PFSK-1 (cell line): Measurements from ENCODE around the gene IGFBPL1.

ENCODE experiments used
- FOXP2 ChIP-seq: optimal IDR thresholded peaks from 2 replicates; pipeline ENCODE3; 2011; ENCODE audit warnings: borderline replicate concordance, control low read depth, inconsistent platforms; ENCODE audit not compliant: insufficient read depth; ENCODE audit errors: extremely low read length, extremely low read depth
- POLR2AphosphoS5 ChIP-seq: IDR thresholded peaks from 2 replicates; pipeline ENCODE4 v1.6.1; 2012; ENCODE audit warnings: low read depth, mild to moderate bottlenecking, control low read depth, low read length, moderate library complexity
- SIN3A ChIP-seq: IDR thresholded peaks from 2 replicates; pipeline ENCODE4 v1.6.1; 2012; ENCODE audit warnings: mild to moderate bottlenecking, low read length, moderate library complexity, borderline replicate concordance; ENCODE audit not compliant: insufficient read depth
- TAF1 ChIP-seq: IDR thresholded peaks from 2 replicates; pipeline ENCODE4 v1.6.1; 2012; ENCODE audit warnings: low read length, control low read depth, borderline replicate concordance; ENCODE audit not compliant: insufficient read depth
- TF ChIP-seq, protein P1 (sequence below), 2 experiments: IDR thresholded peaks; 2 replicates each; pipeline versions ENCODE4 v1.6.1 to v1.8.0; 2011 to 2012; ENCODE audit warnings: low read depth in 2 of 2, low read length in 2 of 2, control low read depth in 1 of 2, inconsistent platforms in 1 of 2, mild to moderate bottlenecking in 1 of 2, moderate library complexity in 1 of 2; ENCODE audit not compliant: insufficient read depth in 1 of 2

IGFBPL1 gene

DNA sequence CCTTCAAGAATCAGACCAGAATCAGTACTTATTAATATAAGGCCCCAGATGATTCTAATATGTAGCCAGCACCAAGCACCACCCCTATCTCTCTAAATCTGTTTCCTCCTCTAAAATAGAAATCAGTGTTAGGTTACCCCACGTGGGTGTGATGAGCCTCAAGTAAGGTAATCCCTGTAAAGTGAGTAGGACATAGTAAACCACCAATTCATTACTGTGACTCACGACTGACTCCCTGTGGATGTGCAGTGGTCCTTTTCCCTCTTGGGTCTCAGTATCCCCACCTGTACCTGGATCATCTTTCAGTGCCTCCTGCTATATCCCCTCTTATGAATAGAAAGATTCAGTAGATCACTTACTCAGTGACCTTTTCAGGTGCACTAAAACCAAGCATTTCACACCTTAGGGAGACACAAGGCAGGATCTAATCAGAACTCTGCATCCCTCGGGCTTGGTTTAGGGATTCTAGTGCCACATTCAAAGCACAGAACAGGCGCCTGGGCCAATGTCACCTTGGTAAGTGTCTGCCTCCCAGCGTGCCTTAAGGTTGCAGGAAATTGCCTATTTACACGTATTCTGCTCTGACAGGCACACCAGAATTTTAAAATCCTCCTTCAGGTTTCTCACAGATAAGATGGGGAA lies 43.9 kb downstream of the IGFBPL1 start:
- TF ChIP-seq SIN3A (no peak), FOXP2 (no peak), POLR2AphosphoS5 (no peak), TAF1 (no peak)
- TF ChIP-seq, protein P1, sequence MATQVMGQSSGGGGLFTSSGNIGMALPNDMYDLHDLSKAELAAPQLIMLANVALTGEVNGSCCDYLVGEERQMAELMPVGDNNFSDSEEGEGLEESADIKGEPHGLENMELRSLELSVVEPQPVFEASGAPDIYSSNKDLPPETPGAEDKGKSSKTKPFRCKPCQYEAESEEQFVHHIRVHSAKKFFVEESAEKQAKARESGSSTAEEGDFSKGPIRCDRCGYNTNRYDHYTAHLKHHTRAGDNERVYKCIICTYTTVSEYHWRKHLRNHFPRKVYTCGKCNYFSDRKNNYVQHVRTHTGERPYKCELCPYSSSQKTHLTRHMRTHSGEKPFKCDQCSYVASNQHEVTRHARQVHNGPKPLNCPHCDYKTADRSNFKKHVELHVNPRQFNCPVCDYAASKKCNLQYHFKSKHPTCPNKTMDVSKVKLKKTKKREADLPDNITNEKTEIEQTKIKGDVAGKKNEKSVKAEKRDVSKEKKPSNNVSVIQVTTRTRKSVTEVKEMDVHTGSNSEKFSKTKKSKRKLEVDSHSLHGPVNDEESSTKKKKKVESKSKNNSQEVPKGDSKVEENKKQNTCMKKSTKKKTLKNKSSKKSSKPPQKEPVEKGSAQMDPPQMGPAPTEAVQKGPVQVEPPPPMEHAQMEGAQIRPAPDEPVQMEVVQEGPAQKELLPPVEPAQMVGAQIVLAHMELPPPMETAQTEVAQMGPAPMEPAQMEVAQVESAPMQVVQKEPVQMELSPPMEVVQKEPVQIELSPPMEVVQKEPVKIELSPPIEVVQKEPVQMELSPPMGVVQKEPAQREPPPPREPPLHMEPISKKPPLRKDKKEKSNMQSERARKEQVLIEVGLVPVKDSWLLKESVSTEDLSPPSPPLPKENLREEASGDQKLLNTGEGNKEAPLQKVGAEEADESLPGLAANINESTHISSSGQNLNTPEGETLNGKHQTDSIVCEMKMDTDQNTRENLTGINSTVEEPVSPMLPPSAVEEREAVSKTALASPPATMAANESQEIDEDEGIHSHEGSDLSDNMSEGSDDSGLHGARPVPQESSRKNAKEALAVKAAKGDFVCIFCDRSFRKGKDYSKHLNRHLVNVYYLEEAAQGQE (IDR thresholded peaks at IDR 0.05; ENCODE audit: insufficient read depth in 1 of 2, low read depth in 2 of 2, low read length in 2 of 2) = no peak

DNA sequence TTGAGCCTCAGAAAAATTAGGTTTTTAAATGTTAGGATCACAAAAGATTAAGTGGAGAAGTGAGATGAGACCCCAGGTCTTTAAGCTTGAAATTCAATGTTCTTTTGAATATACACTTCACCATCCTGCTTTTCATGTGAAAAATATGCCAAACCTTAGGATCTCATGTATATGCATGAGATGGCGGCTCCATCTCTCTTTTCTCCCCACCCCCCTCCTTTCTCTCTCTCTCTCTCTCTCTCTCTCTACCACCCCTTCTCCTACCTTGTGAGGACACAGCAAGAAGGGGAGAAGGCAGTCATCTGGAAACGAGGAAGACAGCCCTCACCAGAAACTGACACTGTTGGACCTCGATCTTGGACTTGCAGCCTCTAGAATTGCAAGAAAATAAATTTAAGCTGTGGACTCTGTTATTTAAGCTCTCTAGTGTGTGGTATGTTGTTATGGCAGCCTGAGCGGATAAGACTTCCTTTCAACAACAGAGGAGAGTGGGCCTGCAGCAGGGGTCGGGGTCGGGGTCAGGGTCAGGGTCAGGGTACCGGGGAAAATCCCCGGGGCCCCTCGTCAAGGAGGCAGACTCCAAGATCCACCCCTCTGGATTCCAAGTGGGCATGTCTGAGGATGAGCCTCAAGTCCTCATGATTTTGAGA lies 48.1 kb downstream of the IGFBPL1 start:
- TF ChIP-seq, protein P1 (IDR thresholded peaks at IDR 0.05; ENCODE audit: insufficient read depth in 1 of 2, low read depth in 2 of 2, low read length in 2 of 2) = no peak
- no peak for TF ChIP-seq POLR2AphosphoS5
- no peak for TF ChIP-seq TAF1
- no peak for TF ChIP-seq SIN3A
- no peak for TF ChIP-seq FOXP2

DNA sequence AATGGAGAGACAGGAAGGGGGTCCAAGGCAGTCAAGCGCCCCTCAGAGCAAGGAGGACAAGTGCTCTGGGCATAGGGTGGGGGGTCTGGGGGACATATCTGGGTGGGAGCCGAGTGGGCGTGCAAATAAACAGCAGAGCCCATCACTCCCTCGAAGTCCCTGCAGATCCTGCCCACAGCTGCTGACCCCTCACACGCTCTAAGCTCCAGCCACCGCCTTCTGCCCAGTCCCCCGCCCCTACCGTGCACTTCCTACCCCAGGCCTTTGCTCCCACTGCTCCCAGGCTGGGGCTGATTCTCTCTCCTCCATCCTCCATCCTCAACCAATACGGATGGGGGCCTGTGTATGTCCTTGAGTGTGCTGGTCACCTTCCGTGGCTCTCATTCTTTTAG lies 48.7 kb downstream of the IGFBPL1 start:
- TF ChIP-seq POLR2AphosphoS5 = no peak
- no peak for TF ChIP-seq TAF1
- TF ChIP-seq, protein P1 (IDR thresholded peaks at IDR 0.05; ENCODE audit: insufficient read depth in 1 of 2, low read depth in 2 of 2, low read length in 2 of 2) = no peak
- TF ChIP-seq FOXP2 = no peak
- TF ChIP-seq SIN3A = no peak

DNA sequence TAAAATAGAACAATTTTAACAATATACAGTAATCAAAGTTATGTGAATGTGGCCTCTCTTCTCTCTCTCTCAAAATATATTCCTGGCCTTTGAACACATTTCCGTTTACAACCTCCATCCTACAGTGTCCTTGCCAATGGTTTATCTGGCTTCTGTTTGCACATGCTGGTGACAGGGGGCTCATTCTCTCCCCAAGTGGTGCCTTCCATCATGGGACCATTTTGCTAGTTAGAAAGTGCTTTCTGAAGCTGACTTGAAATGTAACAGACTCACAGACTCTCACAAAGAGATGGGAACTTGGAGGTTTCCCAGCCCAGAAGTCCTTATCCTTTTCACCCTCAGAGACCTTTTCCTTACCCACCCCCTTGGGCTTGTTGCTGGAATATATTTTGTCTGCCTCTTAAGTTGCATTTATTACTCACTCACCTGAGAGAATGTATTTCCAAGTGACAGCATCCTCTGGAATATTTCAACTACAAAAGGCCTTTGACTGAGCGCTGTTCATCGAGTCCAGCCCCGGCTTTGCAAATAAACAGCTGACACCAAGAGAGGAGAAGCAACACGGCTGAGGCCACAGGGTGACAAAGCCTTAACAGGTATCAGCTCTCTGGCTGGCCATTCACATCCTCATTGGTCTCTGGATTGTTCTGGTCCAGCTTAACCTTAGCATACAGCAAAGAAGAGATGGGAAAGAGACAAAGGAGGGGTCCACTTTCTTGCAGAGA lies 49.2 kb downstream of the IGFBPL1 start:
- no peak for TF ChIP-seq SIN3A
- TF ChIP-seq, protein P1 (IDR thresholded peaks at IDR 0.05; ENCODE audit: insufficient read depth in 1 of 2, low read depth in 2 of 2, low read length in 2 of 2) = no peak
- no peak for TF ChIP-seq POLR2AphosphoS5
- no peak for TF ChIP-seq FOXP2
- TF ChIP-seq TAF1 = no peak
